ENCODE results near the gene MPI. TPM values are rescaled to one million over a fixed set of nuclear protein-coding genes. Genes with fewer than 3 reads are reported as not detected.

The MPI gene
- total RNA-seq, 1 experiment from 2014 or later: 57.5 TPM

- H3K27ac ChIP-seq (ENCODE audit: insufficient read length, low read depth, low read length): no peak overlapping the region
- H3K4me3 Mint-ChIP-seq: no peak overlapping the region; a peak in 1 of 5 replicates
- peaks cover 32 to 68% (median 48%) of the 10 kb centered on the region in 3 experiments for H3K36me3 Mint-ChIP-seq (ENCODE audit: insufficient read depth in 1 of 3, low read depth in 3 of 3)
Measured at GRCh38 chr15:74902295-74903075, 12.6 kb downstream of the MPI start.

More at GRCh38 chr15:74902295-74903075, 12.6 kb downstream of the MPI start:
- no peak overlapping the region for H2BK20ac ChIP-seq (ENCODE audit: low read depth, low read length, poor library complexity, severe bottlenecking)
- H4K5ac ChIP-seq (ENCODE audit: insufficient read length, low read depth, low read length): no peak overlapping the region
- H2BK120ac ChIP-seq (ENCODE audit: low read depth, low read length, poor library complexity, severe bottlenecking): no peak overlapping the region
- no peak overlapping the region for H2BK12ac ChIP-seq (ENCODE audit: insufficient read length, low read depth, low read length)
- no peak overlapping the region for H3K14ac ChIP-seq (ENCODE audit: insufficient read depth, low read length)
- H4K20me1 ChIP-seq (ENCODE audit: control insufficient read depth, insufficient read depth, insufficient read length): no peaks in the 10 kb centered on the region
- H3K4me2 ChIP-seq (ENCODE audit: insufficient read depth, insufficient read length, low read length): no peak overlapping the region
- no peak for TF ChIP-seq CTCF (conservative IDR thresholded peaks at IDR 0.05)
- H3K9me3 ChIP-seq (ENCODE audit: control insufficient read depth, low read depth, low read length): no peaks in the 10 kb centered on the region
- H3K27ac Mint-ChIP-seq: peak overlapping the region in 1 of 3 experiments; percentile 83; a peak in 1 of 7 replicates
- H3K27me3 ChIP-seq (ENCODE audit: insufficient read depth, low read length): no peaks in the 10 kb centered on the region
- no peak for DNase-seq
- no peaks in the 10 kb centered on the region for H3K79me1 ChIP-seq (ENCODE audit: insufficient read depth, low read depth, low read length, poor library complexity, severe bottlenecking)
- H3K23ac ChIP-seq (ENCODE audit: insufficient read length, low read depth, low read length): no peak overlapping the region
- no peak overlapping the region for H4K91ac ChIP-seq (ENCODE audit: insufficient read length, low read depth, low read length)
- H3K4me1 ChIP-seq (ENCODE audit: insufficient read depth, low read length): no peaks in the 10 kb centered on the region
- no peak overlapping the region for H2AK5ac ChIP-seq (ENCODE audit: insufficient read length, low read length)
- no peaks in the 10 kb centered on the region for H3K9me3 Mint-ChIP-seq
- no peak overlapping the region for H3K9ac ChIP-seq (ENCODE audit: extremely low read depth, insufficient read length, low read length)
- WGBS (ENCODE audit: extremely low coverage, insufficient read length, low lambda C conversion rate): no CpG with 5 or more reads among the region's 4 CpGs
- H2BK5ac ChIP-seq (ENCODE audit: insufficient read length, low read length): no peak overlapping the region
- H2AFZ ChIP-seq (ENCODE audit: low read length): no peak overlapping the region
- peaks cover 16 to 17% of the 10 kb centered on the region in 2 experiments for H3K4me1 Mint-ChIP-seq
- no peak overlapping the region for H2BK15ac ChIP-seq (ENCODE audit: low read depth, low read length)
- H4K8ac ChIP-seq (replicated peaks; ENCODE audit: insufficient read length, low read depth, low read length): no peak overlapping the region
- no peaks in the 10 kb centered on the region for H3K79me2 ChIP-seq (ENCODE audit: insufficient read depth, low read length)
- H3T11ph ChIP-seq (ENCODE audit: low read length): no peak overlapping the region
- peaks cover 9% of the 10 kb centered on the region for H3K23me2 ChIP-seq (ENCODE audit: insufficient read length, low read depth, low read length, poor library complexity, severe bottlenecking)
- H3K4ac ChIP-seq (ENCODE audit: low read depth, low read length): no peak overlapping the region
- no peak overlapping the region for H3K18ac ChIP-seq (ENCODE audit: insufficient read length, low read depth, low read length)
- no peaks in the 10 kb centered on the region for H3K27me3 Mint-ChIP-seq (ENCODE audit: low read depth)
- H3K56ac ChIP-seq (ENCODE audit: insufficient read length, low read depth, low read length): no peak overlapping the region
